ENCODE results near the gene DUXA. TPM values are rescaled to one million over a fixed set of nuclear protein-coding genes. Genes with fewer than 3 reads are reported as not detected.

The DUXA gene
- total RNA-seq, 2 donors from 2014 or later = not detected

- no peak for DNase-seq (ENCODE audit: low spot score)
- Histone ChIP-seq H3K9me3 (no peaks in the 10 kb centered on the region), H3K4me1 (ENCODE audit: control insufficient read depth in 1 of 2, low read depth in 2 of 2) (peaks cover 6 to 21% of the 10 kb centered on the region in 2 donors), H3K4me3 (peak overlapping the region; percentile 94), H3K36me3 (peaks cover 34% of the 10 kb centered on the region), H3K27ac (peak overlapping the region; percentile 69 to 81), H3K27me3 (replicated peaks; ENCODE audit: insufficient read depth) (no peaks in the 10 kb centered on the region)
- ATAC-seq (ENCODE audit: insufficient number of reproducible peaks, low FRiP score, low read depth) = no peak
- no peak for TF ChIP-seq CTCF (IDR thresholded peaks at IDR 0.05)
Observed at GRCh38 chr19:57192077-57192420, 24.8 kb upstream of the DUXA start.

- TF ChIP-seq CTCF (IDR thresholded peaks at IDR 0.05) = no peak
- Histone ChIP-seq H3K9me3 (no peaks in the 10 kb centered on the region), H3K4me1 (ENCODE audit: control insufficient read depth in 1 of 2, low read depth in 2 of 2) (peaks cover 6 to 21% of the 10 kb centered on the region in 2 donors), H3K4me3 (peak within 1 kb of the TSS; percentile 94), H3K27me3 (replicated peaks; ENCODE audit: insufficient read depth) (no peaks in the 10 kb centered on the region), H3K36me3 (peaks cover 27% of the 10 kb centered on the region), H3K27ac (peak within 1 kb of the TSS; percentile 69 to 81)
- peak; percentile 54 for DNase-seq (ENCODE audit: low spot score)
- ATAC-seq (ENCODE audit: insufficient number of reproducible peaks, low FRiP score, low read depth) = peak; percentile 76
Observed at GRCh38 chr19:57191141-57192076, 24.1 kb upstream of the DUXA start, which contains the start of gene ZNF264. Gene ZNF264, plus strand, starts transcription at chr19:57191500. Its CDS starts 414 bp downstream, at chr19:57191914.

GRCh38 chr19:57190301-57190700 is 23.0 kb upstream of the DUXA start:
- Histone ChIP-seq H3K27ac (no peak overlapping the region), H3K27me3 (replicated peaks; ENCODE audit: insufficient read depth) (no peaks in the 10 kb centered on the region), H3K36me3 (peaks cover 16% of the 10 kb centered on the region), H3K9me3 (no peaks in the 10 kb centered on the region), H3K4me3 (no peak overlapping the region), H3K4me1 (ENCODE audit: control insufficient read depth in 1 of 2, low read depth in 2 of 2) (peaks cover 6 to 21% of the 10 kb centered on the region in 2 donors)
- TF ChIP-seq CTCF (IDR thresholded peaks at IDR 0.05) = no peak
- no peak for ATAC-seq (ENCODE audit: insufficient number of reproducible peaks, low FRiP score, low read depth)
- DNase-seq (ENCODE audit: low spot score) = no peak

GRCh38 chr19:57171551-57172081 is 4.3 kb upstream of the DUXA start:
- TF ChIP-seq CTCF (IDR thresholded peaks at IDR 0.05) = no peak
- Histone ChIP-seq H3K27me3 (replicated peaks; ENCODE audit: insufficient read depth) (no peaks in the 10 kb centered on the region), H3K27ac (peak overlapping the region; percentile 6 to 63), H3K9me3 (peaks cover 7% of the 10 kb centered on the region), H3K36me3 (no peaks in the 10 kb centered on the region), H3K4me3 (peak overlapping the region; percentile 72), H3K4me1 (ENCODE audit: control insufficient read depth in 1 of 2, low read depth in 2 of 2) (peaks cover 0 to 8% of the 10 kb centered on the region in 2 donors)
- DNase-seq (ENCODE audit: low spot score) (no peak), ATAC-seq (ENCODE audit: insufficient number of reproducible peaks, low FRiP score, low read depth) (no peak)

GRCh38 chr19:57165846-57166245 is 1.4 kb downstream of the DUXA start:
- no peak for ATAC-seq (ENCODE audit: insufficient number of reproducible peaks, low FRiP score, low read depth)
- no peaks in the 10 kb centered on the region for H3K4me1 ChIP-seq (ENCODE audit: control insufficient read depth in 1 of 2, low read depth in 2 of 2)

More at GRCh38 chr19:57165846-57166245, 1.4 kb downstream of the DUXA start:
- no peaks in the 10 kb centered on the region for H3K9me3 ChIP-seq
- no peaks in the 10 kb centered on the region for H3K27me3 ChIP-seq (replicated peaks; ENCODE audit: insufficient read depth)
- no peak overlapping the region for H3K27ac ChIP-seq
- no peaks in the 10 kb centered on the region for H3K36me3 ChIP-seq
- DNase-seq (ENCODE audit: low spot score) = no peak
- no peak overlapping the region for H3K4me3 ChIP-seq
- TF ChIP-seq CTCF (IDR thresholded peaks at IDR 0.05) = no peak

All from thoracic aorta (tissue), 2 donors.